Fibroblast of skin of back (primary cell): ENCODE measurements around the gene CREG2.
A peak's percentile ranks its signal among the peaks of the same experiment; 100 is the strongest.
"Not testable (repeated sequence)": the region's sequence is repeated elsewhere in the genome, so short reads cannot be mapped to it uniquely, and the experiment has no call there.

Experiments used
- DNase-seq: peaks from one replicate; pipeline ENCODE4 v3.0.0-alpha.2; 2013

Gene CREG2

GRCh38 chr2:101371636-101372035 is 15.7 kb downstream of the CREG2 start:
- peak; percentile 11 for DNase-seq

- no peak for DNase-seq
Observed at GRCh38 chr2:101369100-101369499, 18.2 kb downstream of the CREG2 start.

GRCh38 chr2:101368376-101368775 is 18.9 kb downstream of the CREG2 start:
- no peak for DNase-seq

- DNase-seq = no peak
Observed at GRCh38 chr2:101367508-101367907, 19.8 kb downstream of the CREG2 start.

GRCh38 chr2:101364878-101365277 is 22.4 kb downstream of the CREG2 start:
- DNase-seq = no peak

- no peak for DNase-seq
Observed at GRCh38 chr2:101362777-101363176, 24.5 kb downstream of the CREG2 start.

GRCh38 chr2:101362316-101362715 is 25.0 kb downstream of the CREG2 start:
- DNase-seq = no peak

- DNase-seq = no peak
Observed at GRCh38 chr2:101361522-101361921, 25.8 kb downstream of the CREG2 start.

GRCh38 chr2:101361121-101361520 is 26.2 kb downstream of the CREG2 start:
- no peak for DNase-seq

- DNase-seq = no peak
Observed at GRCh38 chr2:101360232-101360631, 27.1 kb downstream of the CREG2 start.

- no peak for DNase-seq
Observed at GRCh38 chr2:101359410-101359954, 27.8 kb downstream of the CREG2 start.

GRCh38 chr2:101357376-101357775 is 29.9 kb downstream of the CREG2 start:
- peak; percentile 62 for DNase-seq

- peak; percentile 18 for DNase-seq
Observed at GRCh38 chr2:101356521-101356920, 30.8 kb downstream of the CREG2 start.

GRCh38 chr2:101356055-101356454 is 31.2 kb downstream of the CREG2 start:
- no peak for DNase-seq

- no peak for DNase-seq
Observed at GRCh38 chr2:101355401-101356054, 31.8 kb downstream of the CREG2 start.

- DNase-seq = no peak
Observed at GRCh38 chr2:101354420-101355311, 32.6 kb downstream of the CREG2 start.

GRCh38 chr2:101352631-101353030 is 34.7 kb downstream of the CREG2 start:
- not testable (repeated sequence) for DNase-seq

GRCh38 chr2:101351207-101351606 is 36.1 kb downstream of the CREG2 start:
- no peak for DNase-seq

GRCh38 chr2:101349893-101350662 is 37.2 kb downstream of the CREG2 start:
- peak; percentile 52 for DNase-seq

- no peak for DNase-seq
Observed at GRCh38 chr2:101348883-101349282, 38.4 kb downstream of the CREG2 start.

GRCh38 chr2:101346909-101347308 is 40.4 kb downstream of the CREG2 start:
- DNase-seq = no peak

GRCh38 chr2:101344137-101344536 is 43.2 kb downstream of the CREG2 start:
- no peak for DNase-seq

- DNase-seq = no peak
Observed at GRCh38 chr2:101342625-101343008, 44.7 kb downstream of the CREG2 start.
